Liver (tissue), 9 donors: Measurements from ENCODE around the gene VGLL4. TPM values are rescaled to one million over a fixed set of nuclear protein-coding genes. Genes with fewer than 3 reads are reported as not detected.

Source experiments
- DNase-seq: peaks from one replicate; pipeline ENCODE4 v3.0.0-alpha.2; 2017; ENCODE audit warnings: low spot score
- H3K27ac ChIP-seq, 2 donors: one replicate each; pipeline ENCODE4 v1.7.0; 2013; ENCODE audit warnings: inconsistent platforms in 2 of 2, low read length in 2 of 2, control low read depth in 1 of 2, low read depth in 1 of 2, mild to moderate bottlenecking in 1 of 2
- H3K27me3 ChIP-seq, 4 donors: one replicate each; pipeline versions ENCODE4 v1.6.1 to v1.7.0; 2013; ENCODE audit warnings: low read length in 3 of 4, inconsistent platforms in 1 of 4, mild to moderate bottlenecking in 1 of 4, moderate library complexity in 1 of 4; ENCODE audit not compliant: control insufficient read depth in 4 of 4, insufficient read depth in 4 of 4
- H3K36me3 ChIP-seq, 4 donors: one replicate each; pipeline versions ENCODE4 v1.6.1 to v1.7.0; 2013; ENCODE audit warnings: low read length in 3 of 4, mild to moderate bottlenecking in 3 of 4, low read depth in 1 of 4, moderate library complexity in 1 of 4; ENCODE audit not compliant: control insufficient read depth in 4 of 4, insufficient read depth in 3 of 4
- H3K4me1 ChIP-seq, 4 donors: one replicate each; pipeline versions ENCODE4 v1.6.1 to v1.7.0; 2013; ENCODE audit warnings: low read length in 3 of 4, mild to moderate bottlenecking in 3 of 4, moderate library complexity in 1 of 4; ENCODE audit not compliant: control insufficient read depth in 4 of 4, insufficient read depth in 4 of 4
- H3K4me3 ChIP-seq, 3 donors: one replicate each; pipeline versions ENCODE4 v1.6.1 to v1.7.0; 2013; ENCODE audit warnings: low read length in 3 of 3, control low read depth in 1 of 3, low read depth in 1 of 3, mild to moderate bottlenecking in 1 of 3
- H3K9ac ChIP-seq, 2 donors: one replicate each; pipeline ENCODE4 v1.7.0; 2013; ENCODE audit warnings: low read length in 2 of 2, mild to moderate bottlenecking in 2 of 2, moderate library complexity in 2 of 2, control low read depth in 1 of 2, low read depth in 1 of 2
- H3K9me3 ChIP-seq, 4 donors: one replicate each; pipeline versions ENCODE4 v1.6.1 to v1.7.0; 2013; ENCODE audit warnings: low read length in 3 of 4; ENCODE audit not compliant: control insufficient read depth in 4 of 4
- FOXA1 ChIP-seq: IDR thresholded peaks from 2 replicates; pipeline ENCODE4 v1.6.1; 2016; ENCODE audit warnings: antibody characterized with exemption
- FOXA2 ChIP-seq: IDR thresholded peaks from 2 replicates; pipeline ENCODE4 v1.6.1; 2016; ENCODE audit warnings: antibody characterized with exemption
- GABPA ChIP-seq, 2 donors: IDR thresholded peaks in 1 of 2; conservative IDR thresholded peaks in 1 of 2; 2 replicates each; pipeline ENCODE4 v1.6.1; 2016; ENCODE audit warnings: antibody characterized with exemption in 2 of 2, mild to moderate bottlenecking in 1 of 2, moderate library complexity in 1 of 2
- HNF4A ChIP-seq, 2 donors: conservative IDR thresholded peaks; 2 replicates each; pipeline ENCODE4 v1.6.1; 2016; ENCODE audit warnings: antibody characterized with exemption in 2 of 2, mild to moderate bottlenecking in 2 of 2
- HNF4G ChIP-seq: IDR thresholded peaks from 2 replicates; pipeline ENCODE4 v1.6.1; 2016; ENCODE audit warnings: antibody characterized with exemption
- JUND ChIP-seq, 2 donors: IDR thresholded peaks; 2 replicates each; pipeline ENCODE4 v1.6.1; 2016; ENCODE audit warnings: antibody characterized with exemption in 2 of 2
- NR2F2 ChIP-seq: IDR thresholded peaks from 2 replicates; pipeline ENCODE4 v1.6.1; 2016; ENCODE audit warnings: antibody characterized with exemption
- RAD21 ChIP-seq, 2 donors: IDR thresholded peaks; 2 replicates each; pipeline ENCODE4 v1.6.1; 2016; ENCODE audit warnings: antibody characterized with exemption in 2 of 2, mild to moderate bottlenecking in 2 of 2
- RXRA ChIP-seq, 2 donors: IDR thresholded peaks; 2 replicates each; pipeline ENCODE4 v1.6.1; 2017 to 2018; ENCODE audit warnings: antibody characterized with exemption in 2 of 2, mild to moderate bottlenecking in 1 of 2
- SP1 ChIP-seq: IDR thresholded peaks from 2 replicates; pipeline ENCODE4 v1.6.1; 2018; ENCODE audit warnings: antibody characterized with exemption, mild to moderate bottlenecking
- TAF1 ChIP-seq: conservative IDR thresholded peaks from 2 replicates; pipeline ENCODE4 v1.6.1; 2016; ENCODE audit warnings: antibody characterized with exemption, mild to moderate bottlenecking
- YY1 ChIP-seq: IDR thresholded peaks from 2 replicates; pipeline ENCODE4 v1.6.1; 2016; ENCODE audit warnings: antibody characterized with exemption, mild to moderate bottlenecking
- WGBS: extraction: QIAGEN DNeasy Blood & Tissue Kit; methylation state at CpG from one replicate; pipeline ENCODE4 v1.1.7; 2013; 5-methylcytosine and 5-hydroxymethylcytosine counted together
- polyA plus RNA-seq, 2 donors: library from polyadenylated mRNA; stranded (reverse) in 1 of 2; unstranded in 1 of 2; fragments of 200-250 nt in 1 of 2; fragments of >200 nt in 1 of 2; fragmentation: Nextera tagmentation in 1 of 2; extraction: Ambion mirVana in 1 of 2; gene quantifications; one replicate each; pipeline versions ENCODE4 v1.2.1 to v1.2.3, GENCODE V29; 2013 to 2015
- total RNA-seq, 2 donors: library from RNA; depleted of rRNA; stranded (reverse); fragments of >200 nt; gene quantifications; one replicate each; pipeline ENCODE4 v1.2.3, GENCODE V29; 2014
- TF ChIP-seq, protein P1 (sequence below): IDR thresholded peaks from 2 replicates; pipeline ENCODE4 v1.6.1; 2016; ENCODE audit warnings: antibody characterized with exemption, mild to moderate bottlenecking
- TF ChIP-seq, protein P2 (sequence below): fragments of 150-350 bp; IDR thresholded peaks from 2 replicates; pipeline ENCODE4 v1.5.1; 2017; ENCODE audit warnings: improper control_type of control experiment, low read depth, low read length; ENCODE audit not compliant: missing input control
- TF ChIP-seq, protein P3 (sequence below): IDR thresholded peaks from 2 replicates; pipeline ENCODE4 v1.6.1; 2016; ENCODE audit warnings: antibody characterized with exemption
- TF ChIP-seq, protein P4 (sequence below): IDR thresholded peaks from 2 replicates; pipeline ENCODE4 v1.6.1; 2016; ENCODE audit warnings: antibody characterized with exemption
- donor health status: healthy.
- donor health status: healthy.
- donor health status: healthy.
- donor health status: healthy.
- donor health status: healthy.

The VGLL4 gene
- total and polyA plus RNA-seq, 4 donors, result 7.2 to 27.9 (median 13.0) TPM

DNA sequence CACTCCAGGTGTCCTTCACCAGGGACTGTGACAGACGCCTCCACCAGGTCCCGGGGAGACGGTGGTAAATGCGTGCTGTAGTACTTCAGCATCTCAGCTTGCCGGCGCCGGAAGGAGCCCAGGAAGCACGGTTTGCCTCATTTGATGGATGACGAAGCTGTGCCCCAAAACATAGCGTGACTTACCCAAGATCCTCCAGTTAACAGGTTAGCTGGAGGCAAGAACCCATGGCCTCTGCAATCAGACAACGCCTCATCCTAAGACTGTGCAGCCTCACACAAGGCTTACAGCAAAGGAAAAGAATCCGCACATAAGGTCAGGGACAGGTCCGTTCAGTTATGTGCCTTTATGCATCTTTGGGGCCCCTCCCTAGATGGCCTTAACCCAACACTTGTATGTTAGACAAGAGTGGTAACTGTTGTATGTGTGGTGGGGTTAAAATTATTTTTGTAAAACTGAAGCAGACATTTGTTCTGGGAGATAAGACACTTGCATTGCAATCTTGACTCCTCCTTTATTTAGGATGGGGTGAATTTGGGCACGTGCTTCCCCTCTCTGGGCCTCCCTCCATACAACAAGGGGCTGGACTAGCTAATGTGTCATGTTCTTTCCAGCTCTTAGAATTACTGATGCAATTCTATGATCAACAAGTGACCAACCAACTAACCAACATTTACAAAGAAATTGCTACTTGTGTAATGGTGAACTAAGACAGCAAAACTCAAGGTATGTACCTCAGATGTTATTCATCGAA is 39.4 kb downstream of the VGLL4 start:
- H3K4me1 ChIP-seq, result no peaks in the 10 kb centered on the region
- no peak for DNase-seq
- H3K36me3 ChIP-seq, result peaks cover 4 to 12% (median 7%) of the 10 kb centered on the region in 4 donors
- WGBS, result 82% methylated on average over 15 of the region's 15 CpGs
- H3K27me3 ChIP-seq, result no peaks in the 10 kb centered on the region
- H3K4me3 ChIP-seq, result no peak overlapping the region
- no peak overlapping the region for H3K27ac ChIP-seq
- no peak overlapping the region for H3K9ac ChIP-seq
- no peaks in the 10 kb centered on the region for H3K9me3 ChIP-seq
- TF ChIP-seq HNF4G, result no peak
- no peak for TF ChIP-seq GABPA (IDR thresholded peaks at IDR 0.05 in 1 of 2, conservative IDR thresholded peaks at IDR 0.05 in 1 of 2)
- no peak for TF ChIP-seq RAD21 (IDR thresholded peaks at IDR 0.05)
- no peak for TF ChIP-seq RXRA (IDR thresholded peaks at IDR 0.05)
- TF ChIP-seq, protein P1, sequence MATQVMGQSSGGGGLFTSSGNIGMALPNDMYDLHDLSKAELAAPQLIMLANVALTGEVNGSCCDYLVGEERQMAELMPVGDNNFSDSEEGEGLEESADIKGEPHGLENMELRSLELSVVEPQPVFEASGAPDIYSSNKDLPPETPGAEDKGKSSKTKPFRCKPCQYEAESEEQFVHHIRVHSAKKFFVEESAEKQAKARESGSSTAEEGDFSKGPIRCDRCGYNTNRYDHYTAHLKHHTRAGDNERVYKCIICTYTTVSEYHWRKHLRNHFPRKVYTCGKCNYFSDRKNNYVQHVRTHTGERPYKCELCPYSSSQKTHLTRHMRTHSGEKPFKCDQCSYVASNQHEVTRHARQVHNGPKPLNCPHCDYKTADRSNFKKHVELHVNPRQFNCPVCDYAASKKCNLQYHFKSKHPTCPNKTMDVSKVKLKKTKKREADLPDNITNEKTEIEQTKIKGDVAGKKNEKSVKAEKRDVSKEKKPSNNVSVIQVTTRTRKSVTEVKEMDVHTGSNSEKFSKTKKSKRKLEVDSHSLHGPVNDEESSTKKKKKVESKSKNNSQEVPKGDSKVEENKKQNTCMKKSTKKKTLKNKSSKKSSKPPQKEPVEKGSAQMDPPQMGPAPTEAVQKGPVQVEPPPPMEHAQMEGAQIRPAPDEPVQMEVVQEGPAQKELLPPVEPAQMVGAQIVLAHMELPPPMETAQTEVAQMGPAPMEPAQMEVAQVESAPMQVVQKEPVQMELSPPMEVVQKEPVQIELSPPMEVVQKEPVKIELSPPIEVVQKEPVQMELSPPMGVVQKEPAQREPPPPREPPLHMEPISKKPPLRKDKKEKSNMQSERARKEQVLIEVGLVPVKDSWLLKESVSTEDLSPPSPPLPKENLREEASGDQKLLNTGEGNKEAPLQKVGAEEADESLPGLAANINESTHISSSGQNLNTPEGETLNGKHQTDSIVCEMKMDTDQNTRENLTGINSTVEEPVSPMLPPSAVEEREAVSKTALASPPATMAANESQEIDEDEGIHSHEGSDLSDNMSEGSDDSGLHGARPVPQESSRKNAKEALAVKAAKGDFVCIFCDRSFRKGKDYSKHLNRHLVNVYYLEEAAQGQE, result no peak
- TF ChIP-seq, protein P2, sequence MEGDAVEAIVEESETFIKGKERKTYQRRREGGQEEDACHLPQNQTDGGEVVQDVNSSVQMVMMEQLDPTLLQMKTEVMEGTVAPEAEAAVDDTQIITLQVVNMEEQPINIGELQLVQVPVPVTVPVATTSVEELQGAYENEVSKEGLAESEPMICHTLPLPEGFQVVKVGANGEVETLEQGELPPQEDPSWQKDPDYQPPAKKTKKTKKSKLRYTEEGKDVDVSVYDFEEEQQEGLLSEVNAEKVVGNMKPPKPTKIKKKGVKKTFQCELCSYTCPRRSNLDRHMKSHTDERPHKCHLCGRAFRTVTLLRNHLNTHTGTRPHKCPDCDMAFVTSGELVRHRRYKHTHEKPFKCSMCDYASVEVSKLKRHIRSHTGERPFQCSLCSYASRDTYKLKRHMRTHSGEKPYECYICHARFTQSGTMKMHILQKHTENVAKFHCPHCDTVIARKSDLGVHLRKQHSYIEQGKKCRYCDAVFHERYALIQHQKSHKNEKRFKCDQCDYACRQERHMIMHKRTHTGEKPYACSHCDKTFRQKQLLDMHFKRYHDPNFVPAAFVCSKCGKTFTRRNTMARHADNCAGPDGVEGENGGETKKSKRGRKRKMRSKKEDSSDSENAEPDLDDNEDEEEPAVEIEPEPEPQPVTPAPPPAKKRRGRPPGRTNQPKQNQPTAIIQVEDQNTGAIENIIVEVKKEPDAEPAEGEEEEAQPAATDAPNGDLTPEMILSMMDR, result no peak
- no peak for TF ChIP-seq FOXA1
- TF ChIP-seq FOXA2, result no peak
- TF ChIP-seq, protein P3, sequence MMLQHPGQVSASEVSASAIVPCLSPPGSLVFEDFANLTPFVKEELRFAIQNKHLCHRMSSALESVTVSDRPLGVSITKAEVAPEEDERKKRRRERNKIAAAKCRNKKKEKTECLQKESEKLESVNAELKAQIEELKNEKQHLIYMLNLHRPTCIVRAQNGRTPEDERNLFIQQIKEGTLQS, result no peak
- no peak for TF ChIP-seq YY1
- no peak for TF ChIP-seq SP1
- no peak for TF ChIP-seq TAF1
- no peak for TF ChIP-seq JUND (IDR thresholded peaks at IDR 0.05)
- TF ChIP-seq NR2F2, result no peak
- TF ChIP-seq, protein P4, sequence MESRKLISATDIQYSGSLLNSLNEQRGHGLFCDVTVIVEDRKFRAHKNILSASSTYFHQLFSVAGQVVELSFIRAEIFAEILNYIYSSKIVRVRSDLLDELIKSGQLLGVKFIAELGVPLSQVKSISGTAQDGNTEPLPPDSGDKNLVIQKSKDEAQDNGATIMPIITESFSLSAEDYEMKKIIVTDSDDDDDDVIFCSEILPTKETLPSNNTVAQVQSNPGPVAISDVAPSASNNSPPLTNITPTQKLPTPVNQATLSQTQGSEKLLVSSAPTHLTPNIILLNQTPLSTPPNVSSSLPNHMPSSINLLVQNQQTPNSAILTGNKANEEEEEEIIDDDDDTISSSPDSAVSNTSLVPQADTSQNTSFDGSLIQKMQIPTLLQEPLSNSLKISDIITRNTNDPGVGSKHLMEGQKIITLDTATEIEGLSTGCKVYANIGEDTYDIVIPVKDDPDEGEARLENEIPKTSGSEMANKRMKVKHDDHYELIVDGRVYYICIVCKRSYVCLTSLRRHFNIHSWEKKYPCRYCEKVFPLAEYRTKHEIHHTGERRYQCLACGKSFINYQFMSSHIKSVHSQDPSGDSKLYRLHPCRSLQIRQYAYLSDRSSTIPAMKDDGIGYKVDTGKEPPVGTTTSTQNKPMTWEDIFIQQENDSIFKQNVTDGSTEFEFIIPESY, result no peak
- no peak for TF ChIP-seq HNF4A (conservative IDR thresholded peaks at IDR 0.05)
